ENCODE data around the gene GTPBP2. TPM values are rescaled to one million over a fixed set of nuclear protein-coding genes. Genes with fewer than 3 reads are reported as not detected.
"Not testable (repeated sequence)": the region's sequence is repeated elsewhere in the genome, so short reads cannot be mapped to it uniquely, and the experiment has no call there.

Gene GTPBP2
- total RNA-seq, 1 experiment from 2014 or later, result 44.2 TPM

DNA sequence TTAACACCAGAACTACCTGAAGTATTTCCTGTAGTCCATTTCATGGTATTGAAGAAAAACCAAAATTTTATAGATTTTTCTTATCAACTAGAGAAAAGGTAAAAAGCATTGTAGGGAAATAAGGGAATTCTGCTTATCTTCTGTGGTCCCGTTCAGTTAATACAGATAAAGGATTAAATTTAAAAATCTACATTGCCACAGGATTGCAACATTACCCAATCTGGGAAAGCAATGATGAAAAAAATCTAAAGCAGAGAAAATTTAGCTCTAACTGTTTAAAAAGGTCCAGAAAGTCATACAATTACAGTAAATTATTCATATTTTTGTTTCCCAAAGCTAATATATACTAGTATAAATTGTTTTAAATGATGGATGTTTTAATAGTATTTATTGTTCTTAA lies 35.1 kb downstream of the GTPBP2 start:
- ChIA-PET CTCF (no interaction called here), POLR2A (interaction anchor here (0.7 kb wide), 1 partner anchor 406 kb away, joined by 8 read pairs; no protein-coding TSS in a partner anchor)
- Mint-ChIP-seq H3K9me3 (ENCODE audit: unreplicated experiment) (no peaks in the 10 kb centered on the region), H3K4me1 (ENCODE audit: low read depth, unreplicated experiment) (no peaks in the 10 kb centered on the region), H3K27me3 (ENCODE audit: insufficient read depth, unreplicated experiment) (no peaks in the 10 kb centered on the region), H3K4me3 (ENCODE audit: unreplicated experiment) (no peak overlapping the region), H3K36me3 (ENCODE audit: insufficient read depth, unreplicated experiment) (peaks cover 11% of the 10 kb centered on the region), H3K27ac (ENCODE audit: unreplicated experiment) (no peak overlapping the region)
- H3K36me3 ChIP-seq (ENCODE audit: control insufficient read depth, insufficient read depth, low read length), result no peaks in the 10 kb centered on the region
- no peaks in the 10 kb centered on the region for H3K4me1 ChIP-seq
- no peak overlapping the region for H3K4me3 ChIP-seq (ENCODE audit: low read depth, low read length)
- H3K9me3 ChIP-seq, result no peaks in the 10 kb centered on the region
- H3K27me3 ChIP-seq (replicated peaks; ENCODE audit: control insufficient read depth, insufficient read depth, low read length), result no peaks in the 10 kb centered on the region
- intact Hi-C loops (cut with micrococcal nuclease; ENCODE audit: unreplicated experiment), result no loop called here
- DNase-seq, result no peak
- no TSS peak for BruUV-seq (replicated peaks)
- TF ChIP-seq, protein P1, sequence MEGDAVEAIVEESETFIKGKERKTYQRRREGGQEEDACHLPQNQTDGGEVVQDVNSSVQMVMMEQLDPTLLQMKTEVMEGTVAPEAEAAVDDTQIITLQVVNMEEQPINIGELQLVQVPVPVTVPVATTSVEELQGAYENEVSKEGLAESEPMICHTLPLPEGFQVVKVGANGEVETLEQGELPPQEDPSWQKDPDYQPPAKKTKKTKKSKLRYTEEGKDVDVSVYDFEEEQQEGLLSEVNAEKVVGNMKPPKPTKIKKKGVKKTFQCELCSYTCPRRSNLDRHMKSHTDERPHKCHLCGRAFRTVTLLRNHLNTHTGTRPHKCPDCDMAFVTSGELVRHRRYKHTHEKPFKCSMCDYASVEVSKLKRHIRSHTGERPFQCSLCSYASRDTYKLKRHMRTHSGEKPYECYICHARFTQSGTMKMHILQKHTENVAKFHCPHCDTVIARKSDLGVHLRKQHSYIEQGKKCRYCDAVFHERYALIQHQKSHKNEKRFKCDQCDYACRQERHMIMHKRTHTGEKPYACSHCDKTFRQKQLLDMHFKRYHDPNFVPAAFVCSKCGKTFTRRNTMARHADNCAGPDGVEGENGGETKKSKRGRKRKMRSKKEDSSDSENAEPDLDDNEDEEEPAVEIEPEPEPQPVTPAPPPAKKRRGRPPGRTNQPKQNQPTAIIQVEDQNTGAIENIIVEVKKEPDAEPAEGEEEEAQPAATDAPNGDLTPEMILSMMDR (IDR thresholded peaks at IDR 0.05; ENCODE audit: insufficient read depth in 1 of 2, low read depth in 1 of 2, low read length in 1 of 2, severe bottlenecking in 1 of 2, unreplicated experiment in 1 of 2), result no peak

DNA sequence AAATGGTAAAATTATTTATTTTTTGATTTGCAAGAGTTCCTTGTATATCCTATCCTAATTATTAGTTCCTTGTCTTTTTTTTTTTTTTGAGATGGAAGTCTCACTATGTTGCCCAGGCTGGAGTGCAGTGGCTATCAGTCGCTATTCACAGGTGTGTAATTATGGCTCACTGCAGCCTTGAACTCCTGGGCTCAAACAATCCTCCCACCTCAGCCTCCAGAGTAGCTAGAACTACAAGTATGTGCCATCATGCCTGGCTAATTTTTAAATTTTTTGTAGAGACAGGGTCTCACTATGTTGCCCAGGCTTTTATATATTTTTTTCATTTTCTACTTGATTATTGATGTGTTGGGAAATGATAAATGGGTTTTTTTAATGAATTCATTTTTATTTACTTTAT lies 39.5 kb downstream of the GTPBP2 start:
- H3K36me3 Mint-ChIP-seq (ENCODE audit: insufficient read depth, unreplicated experiment), result peaks cover 21% of the 10 kb centered on the region
- intact Hi-C loops (cut with micrococcal nuclease; ENCODE audit: unreplicated experiment); H3K27me3 Mint-ChIP-seq (ENCODE audit: insufficient read depth, unreplicated experiment); H3K9me3 Mint-ChIP-seq (ENCODE audit: unreplicated experiment); H3K4me1 ChIP-seq; DNase-seq; H3K36me3 ChIP-seq (ENCODE audit: control insufficient read depth, insufficient read depth, low read length); CTCF ChIA-PET; H3K4me1 Mint-ChIP-seq (ENCODE audit: low read depth, unreplicated experiment); BruUV-seq (replicated peaks); H3K4me3 Mint-ChIP-seq (ENCODE audit: unreplicated experiment); H3K27me3 ChIP-seq (replicated peaks; ENCODE audit: control insufficient read depth, insufficient read depth, low read length); H3K4me3 ChIP-seq (ENCODE audit: low read depth, low read length); H3K9me3 ChIP-seq; H3K27ac Mint-ChIP-seq (ENCODE audit: unreplicated experiment): not testable (repeated sequence)
- POLR2A ChIA-PET, result interaction anchor here (0.7 kb wide), 1 partner anchor 29 kb away, joined by 5 read pairs; no protein-coding TSS in a partner anchor

DNA sequence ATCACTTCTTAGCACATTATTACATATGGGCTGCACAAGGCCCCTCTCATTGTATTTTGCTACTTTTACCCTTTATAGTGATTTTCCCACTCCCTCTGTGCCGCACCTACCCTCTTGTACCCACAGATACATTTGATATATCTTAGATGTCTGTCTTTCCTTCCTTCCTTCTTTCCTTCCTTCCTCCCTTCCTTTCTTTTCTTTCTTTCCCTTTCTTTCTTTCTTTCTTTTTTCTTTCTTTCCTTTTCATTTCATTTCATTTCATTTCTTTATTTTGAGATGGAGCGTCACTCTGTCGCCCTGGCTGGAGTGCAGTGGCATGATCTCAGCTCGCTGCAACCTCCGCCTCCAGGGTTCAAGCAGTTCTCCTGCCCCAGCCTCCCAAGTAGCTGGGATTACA lies 40.9 kb downstream of the GTPBP2 start:
- POLR2A ChIA-PET, result no interaction called here
- no TSS peak for BruUV-seq (replicated peaks)
- Mint-ChIP-seq H3K4me1 (ENCODE audit: low read depth, unreplicated experiment) (no peaks in the 10 kb centered on the region), H3K27me3 (ENCODE audit: insufficient read depth, unreplicated experiment) (no peaks in the 10 kb centered on the region), H3K9me3 (ENCODE audit: unreplicated experiment) (no peaks in the 10 kb centered on the region), H3K36me3 (ENCODE audit: insufficient read depth, unreplicated experiment) (peaks cover 21% of the 10 kb centered on the region), H3K27ac (ENCODE audit: unreplicated experiment) (no peak overlapping the region), H3K4me3 (ENCODE audit: unreplicated experiment) (no peak overlapping the region)
- no peaks in the 10 kb centered on the region; the same call in 1 of the 2 replicates for H3K36me3 ChIP-seq (ENCODE audit: control insufficient read depth, insufficient read depth, low read length)
- no peaks in the 10 kb centered on the region for H3K9me3 ChIP-seq
- no peaks in the 10 kb centered on the region for H3K4me1 ChIP-seq
- no peaks in the 10 kb centered on the region for H3K27me3 ChIP-seq (replicated peaks; ENCODE audit: control insufficient read depth, insufficient read depth, low read length)
- intact Hi-C loops (cut with micrococcal nuclease; ENCODE audit: unreplicated experiment), result no loop called here
- DNase-seq, result no peak
- TF ChIP-seq, protein P1 (IDR thresholded peaks at IDR 0.05; ENCODE audit: insufficient read depth in 1 of 2, low read depth in 1 of 2, low read length in 1 of 2, severe bottlenecking in 1 of 2, unreplicated experiment in 1 of 2), result no peak
- CTCF ChIA-PET, result no interaction called here
- H3K4me3 ChIP-seq (ENCODE audit: low read depth, low read length), result no peak overlapping the region
